Spinal cord (tissue), 10 donors: ENCODE results near the gene FBXO46. TPM values are rescaled to one million over a fixed set of nuclear protein-coding genes. Genes with fewer than 3 reads are reported as not detected.
A peak's percentile ranks its signal among the peaks of the same experiment; 100 is the strongest.

Source experiments
- DNase-seq, 6 donors: peaks; one replicate each; pipeline versions ENCODE4 v3.0.0 to v3.0.0-alpha.2; 2013 to 2015; ENCODE audit warnings: low spot score in 6 of 6, low read depth in 4 of 6
- H3K27ac ChIP-seq: one replicate; pipeline ENCODE4 v1.5.1; 2013; ENCODE audit warnings: low read depth, low read length, control low read depth
- H3K27me3 ChIP-seq: one replicate; pipeline ENCODE4 v1.6.1; 2013; ENCODE audit warnings: low read length; ENCODE audit not compliant: control insufficient read depth, insufficient read depth
- H3K36me3 ChIP-seq: one replicate; pipeline ENCODE4 v1.6.1; 2013; ENCODE audit warnings: low read length; ENCODE audit not compliant: control insufficient read depth, insufficient read depth
- H3K4me1 ChIP-seq: one replicate; pipeline ENCODE4 v1.6.1; 2013; ENCODE audit warnings: low read length; ENCODE audit not compliant: control insufficient read depth, insufficient read depth
- H3K4me3 ChIP-seq: one replicate; pipeline ENCODE4 v1.5.1; 2013; ENCODE audit warnings: low read depth, low read length, control low read depth
- H3K9me3 ChIP-seq: one replicate; pipeline ENCODE4 v1.6.1; 2013; ENCODE audit warnings: low read length; ENCODE audit not compliant: control insufficient read depth, insufficient read depth
- WGBS: methylation state at CpG from one replicate; pipeline ENCODE4 v1.1.5; 2013; ENCODE audit warnings: missing lambda C conversion rate; ENCODE audit not compliant: insufficient coverage; 5-methylcytosine and 5-hydroxymethylcytosine counted together
- polyA plus RNA-seq, 2 donors: library from polyadenylated mRNA; unstranded; fragments of 120-200 nt; gene quantifications; one replicate each; pipeline ENCODE4 v1.2.1, GENCODE V29; 2013; ENCODE audit not compliant: insufficient read length in 2 of 2
- total RNA-seq, 2 donors: library from RNA; depleted of rRNA in 1 of 2; stranded (reverse); fragments of 120-200 nt in 1 of 2; fragments of >200 nt in 1 of 2; gene quantifications; one replicate each; pipeline versions ENCODE4 v1.2.3 to v1.2.4, GENCODE V29; 2013 to 2014
- donor health status: healthy.

Gene FBXO46
- total and polyA plus RNA-seq, 4 donors = 3.5 to 13.6 (median 11.2) TPM

- peaks cover 41% of the 10 kb centered on the region for H3K36me3 ChIP-seq
- peaks cover 3% of the 10 kb centered on the region for H3K4me1 ChIP-seq
- no peak overlapping the region for H3K27ac ChIP-seq
- no peak for DNase-seq
- no peak overlapping the region for H3K4me3 ChIP-seq
- H3K27me3 ChIP-seq = no peaks in the 10 kb centered on the region
- no peaks in the 10 kb centered on the region for H3K9me3 ChIP-seq
- 92% methylated on average over 24 of the region's 25 CpGs for WGBS
Measured at GRCh38 chr19:45712699-45713067, 18.0 kb downstream of the FBXO46 start.

- Histone ChIP-seq H3K36me3 (peaks cover 41% of the 10 kb centered on the region), H3K4me1 (no peaks in the 10 kb centered on the region), H3K27ac (no peak overlapping the region), H3K9me3 (no peaks in the 10 kb centered on the region), H3K4me3 (no peak overlapping the region), H3K27me3 (no peaks in the 10 kb centered on the region)
- 92% methylated on average over 76 of the region's 76 CpGs for WGBS
- DNase-seq = no peak
Measured at GRCh38 chr19:45711851-45712698, 18.6 kb downstream of the FBXO46 start.

- Histone ChIP-seq H3K36me3 (peaks cover 46% of the 10 kb centered on the region), H3K9me3 (no peaks in the 10 kb centered on the region), H3K4me1 (no peaks in the 10 kb centered on the region), H3K27me3 (no peaks in the 10 kb centered on the region), H3K4me3 (no peak overlapping the region), H3K27ac (no peak overlapping the region)
- no CpG with 5 or more reads among the region's 10 CpGs for WGBS
- peak in 1 of 6 donors; percentile 76 for DNase-seq
Measured at GRCh38 chr19:45710356-45711130, 20.2 kb downstream of the FBXO46 start.

- H3K9me3 ChIP-seq = no peaks in the 10 kb centered on the region
- H3K36me3 ChIP-seq = peaks cover 55% of the 10 kb centered on the region
- no peak overlapping the region for H3K4me3 ChIP-seq
- no peaks in the 10 kb centered on the region for H3K27me3 ChIP-seq
- 94% methylated on average over 6 of the region's 12 CpGs for WGBS
- H3K27ac ChIP-seq = no peak overlapping the region
- no peak for DNase-seq
- H3K4me1 ChIP-seq = no peaks in the 10 kb centered on the region
Measured at GRCh38 chr19:45705710-45706415, 24.8 kb downstream of the FBXO46 start.

GRCh38 chr19:45705115-45705514, 25.6 kb downstream of the FBXO46 start:
- WGBS = 75% methylated on average over 8 of the region's 9 CpGs
- no peak for DNase-seq
- H3K27ac ChIP-seq = no peak overlapping the region

GRCh38 chr19:45701676-45702075, 29.0 kb downstream of the FBXO46 start:
- Histone ChIP-seq H3K4me1 (no peaks in the 10 kb centered on the region), H3K27ac (no peak overlapping the region), H3K9me3 (no peaks in the 10 kb centered on the region), H3K27me3 (no peaks in the 10 kb centered on the region), H3K4me3 (no peak overlapping the region), H3K36me3 (peaks cover 57% of the 10 kb centered on the region)
- DNase-seq = no peak
- 77% methylated on average over 5 of the region's 7 CpGs for WGBS

More at GRCh38 chr19:45705115-45705514, 25.6 kb downstream of the FBXO46 start:
- H3K36me3 ChIP-seq = peaks cover 53% of the 10 kb centered on the region
- H3K27me3 ChIP-seq = no peaks in the 10 kb centered on the region
- H3K4me1 ChIP-seq = no peaks in the 10 kb centered on the region
- H3K9me3 ChIP-seq = no peaks in the 10 kb centered on the region
- no peak overlapping the region for H3K4me3 ChIP-seq

GRCh38 chr19:45693106-45693788, 37.4 kb downstream of the FBXO46 start:
- WGBS = 17% methylated on average over 1 of the region's 22 CpGs
- Histone ChIP-seq H3K4me3 (peak overlapping the region; percentile 69), H3K9me3 (no peaks in the 10 kb centered on the region), H3K36me3 (peaks cover 34% of the 10 kb centered on the region), H3K27ac (peak overlapping the region; percentile 98), H3K4me1 (peaks cover 18% of the 10 kb centered on the region), H3K27me3 (no peaks in the 10 kb centered on the region)
- DNase-seq = peak in 4 of 6 donors; percentile 39 to 83 (median 66)

- H3K27me3 ChIP-seq = no peaks in the 10 kb centered on the region
- peak within 1 kb of the TSS; percentile 98 for H3K27ac ChIP-seq
- peak within 1 kb of the TSS; percentile 69 for H3K4me3 ChIP-seq
- H3K36me3 ChIP-seq = peaks cover 39% of the 10 kb centered on the region
- WGBS = under 1% methylated on average over 68 of the region's 70 CpGs
- DNase-seq = peak; percentile 97 to 100 (median 99)
- no peaks in the 10 kb centered on the region for H3K9me3 ChIP-seq
- peaks cover 18% of the 10 kb centered on the region for H3K4me1 ChIP-seq
Measured at GRCh38 chr19:45692187-45693105, 38.2 kb downstream of the FBXO46 start, which contains the start of gene QPCTL. Gene QPCTL (plus strand): TSS chr19:45692666. CDS start chr19:45692704, 38 bp downstream.
